Measurements from ENCODE around the gene MARCHF10. TPM values are rescaled to one million over a fixed set of nuclear protein-coding genes. Genes with fewer than 3 reads are reported as not detected.

The MARCHF10 gene
- total and polyA plus RNA-seq, 2 of the 4 experiments (the other 2 are of a cell fraction), result 0.18 to 0.74 TPM

GRCh38 chr17:62679866-62680377 is 128.2 kb downstream of the MARCHF10 start:
- Histone ChIP-seq H3K36me3 (ENCODE audit: control insufficient read depth, insufficient read depth, low read length) (peaks cover 76% of the 10 kb centered on the region), H3K4me2 (ENCODE audit: low read depth, low read length) (no peak overlapping the region), H4K20me1 (ENCODE audit: insufficient read depth, low read length) (peaks cover 5% of the 10 kb centered on the region; the same call in 1 of the 2 replicates), H3K4ac (ENCODE audit: low read depth, low read length) (no peak overlapping the region), H3K79me1 (ENCODE audit: low read depth in 1 of 2, low read length in 2 of 2) (peaks cover 2 to 7% of the 10 kb centered on the region in 2 experiments; a peak in 3 of 4 replicates), H2BK20ac (ENCODE audit: low read depth, low read length) (no peak overlapping the region), H3K9me3 (ENCODE audit: control insufficient read depth, insufficient read depth, low read length) (no peaks in the 10 kb centered on the region), H2AFZ (replicated peaks; ENCODE audit: low read length, poor library complexity) (no peak overlapping the region), H3K27me3 (ENCODE audit: control insufficient read depth, insufficient read depth, low read length) (no peaks in the 10 kb centered on the region), H3K14ac (replicated peaks; ENCODE audit: low read depth, low read length) (no peak overlapping the region), H3K23ac (ENCODE audit: low read depth, low read length) (no peak overlapping the region), H4K5ac (ENCODE audit: low read depth, low read length) (no peak overlapping the region), H3K18ac (ENCODE audit: low read depth, low read length) (no peak overlapping the region), H2BK15ac (ENCODE audit: low read depth, low read length) (no peak overlapping the region), H3K9ac (ENCODE audit: low read depth, low read length) (no peak overlapping the region), H3K4me1 (ENCODE audit: control insufficient read depth, insufficient read depth, low read length) (no peaks in the 10 kb centered on the region), H3K56ac (ENCODE audit: extremely low read depth, insufficient read depth, low read length) (no peak overlapping the region), H2BK5ac (ENCODE audit: low read depth, low read length, poor library complexity, severe bottlenecking) (no peak overlapping the region), H2AK5ac (ENCODE audit: low read depth, low read length) (no peak overlapping the region), H2BK120ac (ENCODE audit: low read depth, low read length) (no peak overlapping the region), H4K8ac (ENCODE audit: low read depth in 2 of 2, low read length in 2 of 2) (no peak overlapping the region), H3K4me3 (ENCODE audit: insufficient read depth, low read depth, low read length) (no peak overlapping the region), H3K27ac (ENCODE audit: insufficient read depth, low read length) (no peak overlapping the region), H2AK9ac (replicated peaks; ENCODE audit: low read depth, low read length, poor library complexity) (no peak overlapping the region), H3K9me1 (ENCODE audit: insufficient read depth, low read length) (no peaks in the 10 kb centered on the region), H4K91ac (ENCODE audit: insufficient read depth, low read depth, low read length) (no peak overlapping the region)
- POLR2A ChIA-PET (ENCODE audit: unreplicated experiment), result no interaction called here
- TF ChIP-seq RFX5 (IDR thresholded peaks at IDR 0.05; ENCODE audit: low read depth, low read length) (no peak), FOS (IDR thresholded peaks at IDR 0.05; ENCODE audit: low read depth, low read length) (no peak), MAZ (IDR thresholded peaks at IDR 0.05; ENCODE audit: borderline replicate concordance, low read depth, low read length) (no peak), POLR2A (IDR thresholded peaks at IDR 0.05; ENCODE audit: low read depth, low read length) (no peak), BHLHE40 (IDR thresholded peaks at IDR 0.05; ENCODE audit: low read depth, low read length) (no peak), RCOR1 (IDR thresholded peaks at IDR 0.05; ENCODE audit: insufficient replicate concordance, low read length) (no peak), SMC3 (IDR thresholded peaks at IDR 0.05; ENCODE audit: low read depth, low read length) (no peak), MXI1 (IDR thresholded peaks at IDR 0.05; ENCODE audit: borderline replicate concordance, low read depth, low read length) (no peak), RAD21 (IDR thresholded peaks at IDR 0.05; ENCODE audit: low read length) (no peak), CEBPB (IDR thresholded peaks at IDR 0.05; ENCODE audit: low read depth, low read length) (no peak), MAFK (IDR thresholded peaks at IDR 0.05; ENCODE audit: low read depth, low read length) (no peak), NFE2L2 (IDR thresholded peaks at IDR 0.05; ENCODE audit: low read depth, low read length) (no peak)
- TF ChIP-seq, protein P1, sequence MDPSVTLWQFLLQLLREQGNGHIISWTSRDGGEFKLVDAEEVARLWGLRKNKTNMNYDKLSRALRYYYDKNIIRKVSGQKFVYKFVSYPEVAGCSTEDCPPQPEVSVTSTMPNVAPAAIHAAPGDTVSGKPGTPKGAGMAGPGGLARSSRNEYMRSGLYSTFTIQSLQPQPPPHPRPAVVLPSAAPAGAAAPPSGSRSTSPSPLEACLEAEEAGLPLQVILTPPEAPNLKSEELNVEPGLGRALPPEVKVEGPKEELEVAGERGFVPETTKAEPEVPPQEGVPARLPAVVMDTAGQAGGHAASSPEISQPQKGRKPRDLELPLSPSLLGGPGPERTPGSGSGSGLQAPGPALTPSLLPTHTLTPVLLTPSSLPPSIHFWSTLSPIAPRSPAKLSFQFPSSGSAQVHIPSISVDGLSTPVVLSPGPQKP (IDR thresholded peaks at IDR 0.05; ENCODE audit: borderline replicate concordance, low read depth, low read length), result no peak
- TF ChIP-seq, protein P2, sequence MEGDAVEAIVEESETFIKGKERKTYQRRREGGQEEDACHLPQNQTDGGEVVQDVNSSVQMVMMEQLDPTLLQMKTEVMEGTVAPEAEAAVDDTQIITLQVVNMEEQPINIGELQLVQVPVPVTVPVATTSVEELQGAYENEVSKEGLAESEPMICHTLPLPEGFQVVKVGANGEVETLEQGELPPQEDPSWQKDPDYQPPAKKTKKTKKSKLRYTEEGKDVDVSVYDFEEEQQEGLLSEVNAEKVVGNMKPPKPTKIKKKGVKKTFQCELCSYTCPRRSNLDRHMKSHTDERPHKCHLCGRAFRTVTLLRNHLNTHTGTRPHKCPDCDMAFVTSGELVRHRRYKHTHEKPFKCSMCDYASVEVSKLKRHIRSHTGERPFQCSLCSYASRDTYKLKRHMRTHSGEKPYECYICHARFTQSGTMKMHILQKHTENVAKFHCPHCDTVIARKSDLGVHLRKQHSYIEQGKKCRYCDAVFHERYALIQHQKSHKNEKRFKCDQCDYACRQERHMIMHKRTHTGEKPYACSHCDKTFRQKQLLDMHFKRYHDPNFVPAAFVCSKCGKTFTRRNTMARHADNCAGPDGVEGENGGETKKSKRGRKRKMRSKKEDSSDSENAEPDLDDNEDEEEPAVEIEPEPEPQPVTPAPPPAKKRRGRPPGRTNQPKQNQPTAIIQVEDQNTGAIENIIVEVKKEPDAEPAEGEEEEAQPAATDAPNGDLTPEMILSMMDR (conservative IDR thresholded peaks at IDR 0.05; ENCODE audit: low read depth, low read length), result no peak
- TF ChIP-seq, protein P3, sequence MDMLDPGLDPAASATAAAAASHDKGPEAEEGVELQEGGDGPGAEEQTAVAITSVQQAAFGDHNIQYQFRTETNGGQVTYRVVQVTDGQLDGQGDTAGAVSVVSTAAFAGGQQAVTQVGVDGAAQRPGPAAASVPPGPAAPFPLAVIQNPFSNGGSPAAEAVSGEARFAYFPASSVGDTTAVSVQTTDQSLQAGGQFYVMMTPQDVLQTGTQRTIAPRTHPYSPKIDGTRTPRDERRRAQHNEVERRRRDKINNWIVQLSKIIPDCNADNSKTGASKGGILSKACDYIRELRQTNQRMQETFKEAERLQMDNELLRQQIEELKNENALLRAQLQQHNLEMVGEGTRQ (IDR thresholded peaks at IDR 0.05; ENCODE audit: low read depth, low read length), result no peak
- no peak for ATAC-seq (ENCODE audit: low read depth)
- dilution Hi-C loops (cut with HindIII; ENCODE audit: low sequenced_read_pairs, unreplicated experiment), result no loop called here
- CTCF ChIA-PET, result no interaction called here
- no TSS peak for BruUV-seq (replicated peaks)
- in situ Hi-C loops (cut with MboI; ENCODE audit: low sequenced_read_pairs), result no loop called here
- DNase-seq, result no peak
- 96% methylated on average over 11 of the region's 37 CpGs; no CpG with 5 or more reads in 1 of the 2 experiments for whole genome bisulfite sequencing, 2 experiments (ENCODE audit: extremely low coverage in 2 of 2, insufficient read length in 1 of 2)
- intact Hi-C loops (cut with micrococcal nuclease), result no loop called here

All from IMR-90 (cell line).